IgD-negative memory B cell (primary cell): Measurements from ENCODE around the gene HEPHL1. TPM values are rescaled to one million over a fixed set of nuclear protein-coding genes. Genes with fewer than 3 reads are reported as not detected.

Experiments
- H3K27ac Mint-ChIP-seq, 3 donors: one replicate each; pipeline ENCODE4 v1.8.0; 2020 to 2022; ENCODE audit warnings: mild to moderate bottlenecking in 3 of 3, mixed read lengths in 3 of 3, moderate library complexity in 1 of 3
- H3K27me3 Mint-ChIP-seq: one replicate; pipeline ENCODE4 v1.8.0; 2021; ENCODE audit warnings: mixed read lengths
- H3K36me3 Mint-ChIP-seq: one replicate; pipeline ENCODE4 v1.8.0; 2020; ENCODE audit warnings: mild to moderate bottlenecking, mixed read lengths
- H3K4me1 Mint-ChIP-seq, 3 donors: one replicate each; pipeline ENCODE4 v1.8.0; 2020 to 2022; ENCODE audit warnings: mixed read lengths in 3 of 3, mild to moderate bottlenecking in 1 of 3
- H3K4me3 Mint-ChIP-seq, 4 donors: one replicate each; pipeline ENCODE4 v1.8.0; 2020 to 2022; ENCODE audit warnings: mild to moderate bottlenecking in 4 of 4, mixed read lengths in 4 of 4, moderate library complexity in 3 of 4
- H3K9me3 Mint-ChIP-seq, 3 donors: one replicate each; pipeline ENCODE4 v1.8.0; 2020 to 2021; ENCODE audit warnings: mixed read lengths in 3 of 3, mild to moderate bottlenecking in 1 of 3
- polyA plus RNA-seq: library from polyadenylated mRNA; unstranded; fragments of 300-500 nt; fragmentation: Illumina TruSeq; gene quantifications from one replicate; pipeline ENCODE4 v1.2.3, GENCODE V29; 2021

HEPHL1 gene
- polyA plus RNA-seq, 1 donor from 2014 or later: 0.04 TPM

- H3K9me3 Mint-ChIP-seq: peaks cover 5 to 7% (median 6%) of the 10 kb centered on the region in 3 donors
- no peaks in the 10 kb centered on the region for H3K36me3 Mint-ChIP-seq
- H3K4me3 Mint-ChIP-seq: no peak overlapping the region
Observed at GRCh38 chr11:94007426-94007825, 13.7 kb upstream of the HEPHL1 start.

GRCh38 chr11:94007906-94008305 lies 13.2 kb upstream of the HEPHL1 start:
- Mint-ChIP-seq H3K4me3 (no peak overlapping the region), H3K27me3 (peaks cover 6% of the 10 kb centered on the region), H3K4me1 (no peaks in the 10 kb centered on the region), H3K9me3 (peaks cover 5 to 7% (median 6%) of the 10 kb centered on the region in 3 donors), H3K27ac (no peak overlapping the region), H3K36me3 (no peaks in the 10 kb centered on the region)

More at GRCh38 chr11:94007426-94007825, 13.7 kb upstream of the HEPHL1 start:
- H3K27me3 Mint-ChIP-seq: peaks cover 6% of the 10 kb centered on the region
- no peak overlapping the region for H3K27ac Mint-ChIP-seq
- H3K4me1 Mint-ChIP-seq: no peaks in the 10 kb centered on the region

GRCh38 chr11:94010136-94010535 lies 11.0 kb upstream of the HEPHL1 start:
- Mint-ChIP-seq H3K4me3 (no peak overlapping the region), H3K4me1 (no peaks in the 10 kb centered on the region), H3K36me3 (no peaks in the 10 kb centered on the region), H3K27me3 (peaks cover 6% of the 10 kb centered on the region), H3K9me3 (peaks cover under 1 to 6% (median 6%) of the 10 kb centered on the region in 3 donors), H3K27ac (no peak overlapping the region)

- Mint-ChIP-seq H3K27ac (no peak overlapping the region), H3K4me3 (peak overlapping the region in 1 of 4 donors; percentile 52), H3K4me1 (no peaks in the 10 kb centered on the region), H3K36me3 (no peaks in the 10 kb centered on the region), H3K27me3 (peaks cover 6% of the 10 kb centered on the region), H3K9me3 (peaks cover 6 to 7% (median 7%) of the 10 kb centered on the region in 3 donors)
Observed at GRCh38 chr11:94011478-94011877, 9.7 kb upstream of the HEPHL1 start.

- H3K27me3 Mint-ChIP-seq: no peaks in the 10 kb centered on the region
Observed at GRCh38 chr11:94017446-94017845, 3.7 kb upstream of the HEPHL1 start.

GRCh38 chr11:94018721-94019120 lies 2.4 kb upstream of the HEPHL1 start:
- Mint-ChIP-seq H3K27ac (no peak overlapping the region), H3K27me3 (no peaks in the 10 kb centered on the region), H3K4me3 (no peak overlapping the region), H3K36me3 (no peaks in the 10 kb centered on the region), H3K4me1 (no peaks in the 10 kb centered on the region), H3K9me3 (peaks cover 3 to 7% (median 7%) of the 10 kb centered on the region in 3 donors)

More at GRCh38 chr11:94017446-94017845, 3.7 kb upstream of the HEPHL1 start:
- peaks cover 3 to 9% (median 7%) of the 10 kb centered on the region in 3 donors for H3K9me3 Mint-ChIP-seq
- H3K4me3 Mint-ChIP-seq: no peak overlapping the region
- no peaks in the 10 kb centered on the region for H3K4me1 Mint-ChIP-seq
- no peak overlapping the region for H3K27ac Mint-ChIP-seq
- no peaks in the 10 kb centered on the region for H3K36me3 Mint-ChIP-seq

GRCh38 chr11:94023856-94024255 lies 2.7 kb downstream of the HEPHL1 start:
- H3K36me3 Mint-ChIP-seq: no peaks in the 10 kb centered on the region

GRCh38 chr11:94024547-94024946 lies 3.4 kb downstream of the HEPHL1 start:
- no peaks in the 10 kb centered on the region for H3K27me3 Mint-ChIP-seq
- H3K36me3 Mint-ChIP-seq: no peaks in the 10 kb centered on the region
- no peak overlapping the region for H3K4me3 Mint-ChIP-seq
- no peak overlapping the region for H3K27ac Mint-ChIP-seq
- peaks cover 4 to 7% (median 4%) of the 10 kb centered on the region in 3 donors for H3K9me3 Mint-ChIP-seq
- H3K4me1 Mint-ChIP-seq: no peaks in the 10 kb centered on the region

More at GRCh38 chr11:94023856-94024255, 2.7 kb downstream of the HEPHL1 start:
- Mint-ChIP-seq H3K9me3 (peaks cover 4 to 7% (median 4%) of the 10 kb centered on the region in 3 donors), H3K27ac (no peak overlapping the region), H3K4me1 (no peaks in the 10 kb centered on the region), H3K4me3 (no peak overlapping the region), H3K27me3 (no peaks in the 10 kb centered on the region)

- H3K4me1 Mint-ChIP-seq: no peaks in the 10 kb centered on the region
- peaks cover 2% of the 10 kb centered on the region for H3K27me3 Mint-ChIP-seq
- H3K27ac Mint-ChIP-seq: no peak overlapping the region
- no peaks in the 10 kb centered on the region for H3K36me3 Mint-ChIP-seq
- no peak overlapping the region for H3K4me3 Mint-ChIP-seq
- H3K9me3 Mint-ChIP-seq: peaks cover 4 to 8% (median 6%) of the 10 kb centered on the region in 3 donors
Observed at GRCh38 chr11:94025690-94026394, 4.7 kb downstream of the HEPHL1 start.

GRCh38 chr11:94027210-94027609 lies 6.1 kb downstream of the HEPHL1 start:
- no peaks in the 10 kb centered on the region for H3K36me3 Mint-ChIP-seq
- no peaks in the 10 kb centered on the region for H3K4me1 Mint-ChIP-seq
- H3K27me3 Mint-ChIP-seq: peaks cover 2% of the 10 kb centered on the region
- H3K4me3 Mint-ChIP-seq: no peak overlapping the region
- peaks cover 4 to 5% (median 4%) of the 10 kb centered on the region in 3 donors for H3K9me3 Mint-ChIP-seq
- no peak overlapping the region for H3K27ac Mint-ChIP-seq

- no peaks in the 10 kb centered on the region for H3K36me3 Mint-ChIP-seq
- peaks cover 4 to 5% (median 5%) of the 10 kb centered on the region in 3 donors for H3K9me3 Mint-ChIP-seq
- peaks cover 2% of the 10 kb centered on the region for H3K27me3 Mint-ChIP-seq
- no peak overlapping the region for H3K27ac Mint-ChIP-seq
- no peaks in the 10 kb centered on the region for H3K4me1 Mint-ChIP-seq
- no peak overlapping the region for H3K4me3 Mint-ChIP-seq
Observed at GRCh38 chr11:94028436-94028835, 7.3 kb downstream of the HEPHL1 start.

GRCh38 chr11:94030059-94030458 lies 8.9 kb downstream of the HEPHL1 start:
- Mint-ChIP-seq H3K4me3 (no peak overlapping the region), H3K4me1 (no peaks in the 10 kb centered on the region), H3K9me3 (peaks cover 4 to 7% (median 5%) of the 10 kb centered on the region in 3 donors), H3K27me3 (peaks cover 2% of the 10 kb centered on the region), H3K36me3 (no peaks in the 10 kb centered on the region), H3K27ac (no peak overlapping the region)

- Mint-ChIP-seq H3K9me3 (peaks cover 0 to 13% (median 3%) of the 10 kb centered on the region in 3 donors), H3K27ac (no peak overlapping the region), H3K4me1 (no peaks in the 10 kb centered on the region), H3K36me3 (no peaks in the 10 kb centered on the region), H3K27me3 (peaks cover 2% of the 10 kb centered on the region), H3K4me3 (no peak overlapping the region)
Observed at GRCh38 chr11:94031625-94032024, 10.5 kb downstream of the HEPHL1 start.

GRCh38 chr11:94032066-94032465 lies 10.9 kb downstream of the HEPHL1 start:
- peaks cover 0 to 13% (median 3%) of the 10 kb centered on the region in 3 donors for H3K9me3 Mint-ChIP-seq
- H3K4me1 Mint-ChIP-seq: no peaks in the 10 kb centered on the region
- H3K36me3 Mint-ChIP-seq: no peaks in the 10 kb centered on the region
- H3K4me3 Mint-ChIP-seq: no peak overlapping the region
- no peak overlapping the region for H3K27ac Mint-ChIP-seq
- peaks cover 2% of the 10 kb centered on the region for H3K27me3 Mint-ChIP-seq

GRCh38 chr11:94032725-94033124 lies 11.6 kb downstream of the HEPHL1 start:
- no peak overlapping the region for H3K4me3 Mint-ChIP-seq
- H3K9me3 Mint-ChIP-seq: peaks cover 0 to 10% (median 3%) of the 10 kb centered on the region in 3 donors
- no peaks in the 10 kb centered on the region for H3K4me1 Mint-ChIP-seq
- H3K27me3 Mint-ChIP-seq: peaks cover 2% of the 10 kb centered on the region
- H3K27ac Mint-ChIP-seq: no peak overlapping the region
- H3K36me3 Mint-ChIP-seq: no peaks in the 10 kb centered on the region

- H3K4me3 Mint-ChIP-seq: no peak overlapping the region
- peaks cover 0 to 10% (median 3%) of the 10 kb centered on the region in 3 donors for H3K9me3 Mint-ChIP-seq
- H3K27ac Mint-ChIP-seq: no peak overlapping the region
- peaks cover 2% of the 10 kb centered on the region for H3K27me3 Mint-ChIP-seq
- no peaks in the 10 kb centered on the region for H3K4me1 Mint-ChIP-seq
- H3K36me3 Mint-ChIP-seq: no peaks in the 10 kb centered on the region
Observed at GRCh38 chr11:94034207-94034606, 13.1 kb downstream of the HEPHL1 start.
